Bone marrow (tissue), 2 donors: ENCODE data around the gene GDPD5.

Source experiments
- DNase-seq, 2 donors: peaks; one replicate each; lab custom pipeline; 2025; lab: John Stamatoyannopoulos, UW

Gene GDPD5

GRCh38 chr11:75510004-75510722, 15.6 kb downstream of the GDPD5 start:
- no peak for DNase-seq

GRCh38 chr11:75509020-75509720, 16.6 kb downstream of the GDPD5 start:
- DNase-seq: no peak

GRCh38 chr11:75508051-75508561, 17.6 kb downstream of the GDPD5 start:
- DNase-seq: no peak

GRCh38 chr11:75507571-75507970, 18.2 kb downstream of the GDPD5 start:
- DNase-seq: no peak

- DNase-seq: no peak
Measured at GRCh38 chr11:75506827-75507226, 18.9 kb downstream of the GDPD5 start.

GRCh38 chr11:75505916-75506692, 19.6 kb downstream of the GDPD5 start:
- no peak for DNase-seq

- DNase-seq: no peak
Measured at GRCh38 chr11:75504501-75504900, 21.2 kb downstream of the GDPD5 start.

GRCh38 chr11:75503531-75504099, 22.1 kb downstream of the GDPD5 start:
- no peak for DNase-seq

- DNase-seq: no peak
Measured at GRCh38 chr11:75502138-75502537, 23.6 kb downstream of the GDPD5 start.

GRCh38 chr11:75500742-75501141, 25.0 kb downstream of the GDPD5 start:
- DNase-seq: no peak

GRCh38 chr11:75499423-75500190, 26.1 kb downstream of the GDPD5 start:
- no peak for DNase-seq

- no peak for DNase-seq
Measured at GRCh38 chr11:75498556-75499255, 27.0 kb downstream of the GDPD5 start.

- DNase-seq: no peak
Measured at GRCh38 chr11:75497788-75498409, 27.8 kb downstream of the GDPD5 start.

GRCh38 chr11:75496305-75496752, 29.4 kb downstream of the GDPD5 start:
- DNase-seq: no peak

- no peak for DNase-seq
Measured at GRCh38 chr11:75495749-75496304, 29.9 kb downstream of the GDPD5 start.

GRCh38 chr11:75493626-75494025, 32.1 kb downstream of the GDPD5 start:
- no peak for DNase-seq

GRCh38 chr11:75492181-75492820, 33.4 kb downstream of the GDPD5 start:
- peak in 1 of 2 donors; percentile 30 for DNase-seq

GRCh38 chr11:75491465-75491864, 34.3 kb downstream of the GDPD5 start:
- no peak for DNase-seq
